CD4-positive, alpha-beta T cell treated with Interleukin-2 at 100 ng/mL for 4 hours (primary cell): ENCODE measurements around the gene CALR.
"Not testable (repeated sequence)": the region's sequence is repeated elsewhere in the genome, so short reads cannot be mapped to it uniquely, and the experiment has no call there.

Source experiments
- DNase-seq: peaks from one replicate; pipeline ENCODE4 v3.0.0-alpha.2; 2020; ENCODE audit warnings: low spot score

Gene CALR

GRCh38 chr19:12937927-12938778 lies at the start of gene CALR:
TSS of gene CALR (plus strand) at chr19:12938609. CDS start at chr19:12938680, 71 bp downstream.
- peak; percentile 100 for DNase-seq

- DNase-seq, result not testable (repeated sequence)
Observed at GRCh38 chr19:12890299-12890786, 48.1 kb upstream of the CALR start.

DNA sequence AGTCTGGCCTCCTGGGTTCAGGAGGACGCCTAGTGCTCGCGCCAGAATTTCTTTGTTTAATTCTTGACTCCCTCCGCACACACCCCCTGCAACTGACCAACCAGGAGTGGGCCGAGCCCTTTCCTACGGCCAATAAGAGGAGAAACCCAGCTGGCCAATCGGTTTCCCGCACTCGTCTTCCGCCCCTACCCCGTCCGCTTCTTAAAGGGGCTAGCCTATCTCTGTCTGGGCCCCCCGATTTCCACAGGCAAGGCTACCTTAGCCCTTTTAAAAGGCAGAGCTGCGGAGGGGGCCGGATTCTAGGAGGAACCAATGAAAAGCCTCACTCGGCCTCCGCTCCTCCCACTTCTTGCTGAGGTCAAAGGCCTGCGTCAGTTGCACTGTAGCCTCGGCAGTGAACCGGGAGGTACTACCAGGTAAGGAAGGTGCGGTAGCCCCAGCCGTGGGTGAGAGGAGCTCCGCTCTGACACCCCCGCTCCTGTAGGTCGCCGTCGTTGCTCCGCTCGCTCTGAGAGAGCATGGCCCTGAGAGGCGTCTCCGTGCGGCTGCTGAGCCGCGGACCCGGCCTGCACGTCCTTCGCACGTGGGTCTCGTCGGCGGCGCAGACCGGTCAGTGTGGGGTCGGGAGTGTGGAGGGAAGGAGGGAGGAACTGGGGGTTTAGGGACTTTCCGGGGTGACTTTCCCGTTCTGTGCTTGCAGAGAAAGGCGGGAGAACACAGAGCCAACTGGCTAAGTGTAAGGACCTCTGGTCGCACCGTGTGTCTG lies 47.4 kb upstream of the CALR start, which contains the start of gene GCDH:
TSS of gene GCDH (plus strand) at position 374 of the 766 bp plus-strand sequence. CDS start at position 519, 145 bp downstream.
- DNase-seq, result peak; percentile 98

DNA sequence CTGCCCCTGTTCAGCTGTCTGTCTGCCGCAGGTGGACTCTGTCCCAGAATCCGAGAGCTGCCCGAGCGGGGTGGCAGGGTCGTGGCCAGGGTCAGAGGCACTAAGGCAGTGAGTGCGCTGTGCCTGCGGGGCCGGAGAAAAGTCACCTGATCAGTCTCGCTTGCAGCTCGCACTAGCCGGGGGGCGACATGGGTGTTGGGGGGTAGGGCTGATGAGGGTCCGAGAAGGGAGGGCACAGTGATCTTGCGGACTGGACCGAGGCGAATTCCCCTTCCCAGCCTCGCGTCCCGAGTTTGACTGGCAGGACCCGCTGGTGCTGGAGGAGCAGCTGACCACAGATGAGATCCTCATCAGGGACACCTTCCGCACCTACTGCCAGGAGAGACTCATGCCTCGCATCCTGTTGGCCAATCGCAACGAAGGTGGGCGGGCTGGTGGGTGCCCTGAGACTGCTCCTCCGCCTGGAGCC lies 46.8 kb upstream of the CALR start:
- no peak for DNase-seq

DNA sequence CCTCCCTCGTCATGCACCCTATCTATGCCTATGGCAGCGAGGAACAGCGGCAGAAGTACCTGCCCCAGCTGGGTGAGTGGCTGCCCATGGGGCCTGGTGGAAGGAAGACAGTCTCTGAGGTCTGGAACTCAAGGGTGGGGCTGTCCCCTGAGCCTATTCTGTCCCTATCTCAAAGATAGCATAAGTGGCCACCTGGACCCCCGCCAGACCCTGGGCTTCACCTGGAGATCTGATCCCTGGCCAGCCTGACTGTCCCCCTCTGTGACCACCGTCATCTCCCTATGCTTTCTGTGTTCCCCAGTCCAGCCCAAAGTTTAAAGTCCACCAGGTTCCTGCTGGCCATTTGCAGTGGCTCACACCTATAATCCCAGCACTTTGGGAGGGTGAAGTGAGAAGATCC lies 44.8 kb upstream of the CALR start:
- DNase-seq, result no peak

GRCh38 chr19:12896460-12896859 lies 41.9 kb upstream of the CALR start:
- no peak for DNase-seq

DNA sequence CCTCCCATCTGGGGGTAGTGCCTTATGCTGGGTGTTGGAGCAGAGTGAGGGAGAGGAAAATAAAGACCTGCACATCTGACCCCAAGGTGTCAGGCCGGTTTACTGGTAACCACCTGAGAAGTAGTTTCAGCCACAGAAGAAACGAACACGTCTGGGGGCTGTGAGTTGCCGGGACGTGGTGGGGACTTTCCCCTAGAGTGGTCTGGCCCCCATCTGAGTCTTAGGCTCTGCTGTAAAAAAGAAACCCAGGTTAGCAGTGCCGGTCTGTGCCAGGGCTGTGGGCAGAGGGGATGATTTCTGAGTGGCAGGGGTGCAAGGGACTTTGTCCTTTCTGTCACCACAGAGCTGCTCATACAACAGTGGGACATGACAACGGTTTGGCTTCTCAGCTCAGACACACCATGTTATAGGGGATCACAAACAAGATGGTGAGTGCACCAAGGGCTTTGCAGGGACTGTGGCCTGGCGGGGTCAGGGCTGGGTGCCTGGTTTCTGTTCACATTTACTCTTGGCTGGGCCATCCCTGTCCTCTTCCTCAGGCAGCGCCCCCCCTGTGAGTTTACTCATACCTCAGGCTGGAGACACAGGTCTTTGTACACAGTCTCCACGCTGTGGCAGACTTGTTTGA lies 38.4 kb upstream of the CALR start:
- DNase-seq, result no peak

DNA sequence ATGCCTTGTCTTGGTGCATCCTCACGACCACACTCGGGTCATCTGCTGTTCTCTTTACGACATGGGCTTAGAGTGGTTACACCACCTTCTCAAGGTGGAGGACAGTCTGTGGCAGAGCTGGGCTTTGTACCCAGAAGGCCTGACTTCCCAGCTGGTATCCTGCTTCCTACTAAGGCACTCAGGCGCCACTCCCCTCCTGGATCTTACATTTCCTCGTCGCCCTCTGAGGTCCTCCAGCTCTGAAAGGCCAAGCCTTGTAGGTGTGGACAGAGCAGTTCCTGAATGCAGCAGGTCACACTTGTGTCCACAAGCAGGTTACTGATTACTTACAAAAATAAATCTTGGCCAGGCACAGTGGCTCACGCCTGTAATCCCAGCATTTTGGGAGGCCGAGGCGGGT lies 31.2 kb upstream of the CALR start:
- no peak for DNase-seq

DNA sequence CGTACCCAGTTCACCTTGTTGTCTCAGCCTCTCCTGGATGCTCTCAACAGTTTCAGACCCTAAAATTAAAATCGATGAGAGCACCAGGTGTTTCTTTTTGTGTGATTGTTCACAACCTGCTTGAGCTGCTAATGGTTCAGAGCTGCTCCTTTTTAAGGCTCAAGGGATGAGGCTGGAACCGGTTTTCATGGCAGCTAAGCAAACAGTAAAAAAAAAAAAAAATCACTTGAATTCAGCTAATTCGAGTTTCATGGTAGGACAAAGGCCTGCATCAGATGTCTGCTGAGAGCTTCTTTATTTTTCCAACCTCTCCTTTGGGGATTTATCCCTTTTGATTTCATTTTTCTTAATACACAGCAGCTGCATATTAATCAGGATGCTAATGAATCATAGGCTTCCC lies 25.8 kb upstream of the CALR start:
- DNase-seq, result no peak

DNA sequence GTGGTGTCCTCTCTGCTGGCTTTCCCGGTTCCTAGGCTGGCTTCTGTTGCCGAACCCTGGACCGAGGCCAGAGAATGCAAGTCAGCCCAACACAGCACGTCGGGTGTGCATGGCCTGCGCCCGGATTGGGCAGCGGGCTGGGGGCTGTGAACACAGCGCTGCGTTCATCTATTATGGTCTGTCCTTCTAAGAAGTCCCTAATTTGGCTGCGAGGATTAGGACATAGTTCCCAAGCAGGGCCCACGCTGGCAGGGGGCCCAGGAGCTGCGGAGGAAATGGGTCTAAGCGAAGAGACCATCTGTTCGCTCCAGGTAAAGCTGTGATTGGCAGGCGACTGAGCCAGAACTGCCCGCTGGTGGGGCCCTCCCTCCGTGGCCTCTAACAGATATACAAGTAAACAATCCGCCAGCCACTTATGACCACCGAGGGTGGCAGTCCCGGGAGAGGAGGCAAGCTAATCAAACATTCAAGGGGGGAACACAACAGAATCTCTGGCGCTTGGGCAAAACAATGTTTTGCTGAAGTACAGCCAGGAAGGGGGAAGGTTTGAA lies 25.3 kb upstream of the CALR start:
- no peak for DNase-seq

- peak; percentile 66 for DNase-seq
Observed at GRCh38 chr19:12913851-12914690, 24.3 kb upstream of the CALR start.

GRCh38 chr19:12915860-12916259 lies 22.5 kb upstream of the CALR start:
- not testable (repeated sequence) for DNase-seq

DNA sequence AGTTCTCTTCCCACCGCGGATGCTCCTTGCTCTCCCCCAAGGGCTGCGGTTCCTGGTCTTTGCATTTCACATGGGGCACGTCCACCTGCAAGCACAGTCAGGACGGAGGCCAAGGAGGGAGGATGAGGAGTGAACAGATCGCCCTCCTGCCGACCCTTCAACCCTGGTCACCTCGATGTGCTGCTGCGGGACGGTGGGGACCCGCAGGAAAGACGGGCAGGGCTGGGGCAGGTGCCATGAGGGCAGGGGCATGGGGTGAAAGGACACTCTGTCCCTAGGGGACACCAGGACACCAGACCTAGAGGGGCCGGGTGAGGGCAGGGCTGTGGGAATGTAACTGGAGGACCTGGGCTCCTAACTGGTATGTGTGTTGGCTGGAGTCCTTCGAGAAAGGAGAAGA lies 20.2 kb upstream of the CALR start:
- no peak for DNase-seq

- no peak for DNase-seq
Observed at GRCh38 chr19:12921047-12921446, 17.4 kb upstream of the CALR start.

DNA sequence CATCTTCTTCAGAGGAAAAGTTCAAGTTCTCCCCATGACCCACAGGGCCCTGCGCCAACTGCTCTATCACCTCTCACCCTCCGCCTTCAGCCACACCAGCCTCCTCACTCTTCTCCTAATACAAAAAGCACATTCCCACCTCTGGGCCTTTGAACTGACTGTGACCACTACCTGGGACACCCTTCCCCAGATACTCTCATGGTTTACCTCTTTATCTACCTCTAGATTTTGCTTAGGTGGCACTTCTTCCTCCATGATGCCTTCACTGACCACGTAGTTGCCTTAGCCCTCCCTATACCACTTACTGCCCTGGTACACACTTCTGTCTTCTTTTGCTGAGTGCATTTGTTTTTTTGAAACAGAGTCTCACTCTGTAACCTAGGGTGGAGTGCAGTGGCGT lies 15.4 kb upstream of the CALR start:
- no peak for DNase-seq

DNA sequence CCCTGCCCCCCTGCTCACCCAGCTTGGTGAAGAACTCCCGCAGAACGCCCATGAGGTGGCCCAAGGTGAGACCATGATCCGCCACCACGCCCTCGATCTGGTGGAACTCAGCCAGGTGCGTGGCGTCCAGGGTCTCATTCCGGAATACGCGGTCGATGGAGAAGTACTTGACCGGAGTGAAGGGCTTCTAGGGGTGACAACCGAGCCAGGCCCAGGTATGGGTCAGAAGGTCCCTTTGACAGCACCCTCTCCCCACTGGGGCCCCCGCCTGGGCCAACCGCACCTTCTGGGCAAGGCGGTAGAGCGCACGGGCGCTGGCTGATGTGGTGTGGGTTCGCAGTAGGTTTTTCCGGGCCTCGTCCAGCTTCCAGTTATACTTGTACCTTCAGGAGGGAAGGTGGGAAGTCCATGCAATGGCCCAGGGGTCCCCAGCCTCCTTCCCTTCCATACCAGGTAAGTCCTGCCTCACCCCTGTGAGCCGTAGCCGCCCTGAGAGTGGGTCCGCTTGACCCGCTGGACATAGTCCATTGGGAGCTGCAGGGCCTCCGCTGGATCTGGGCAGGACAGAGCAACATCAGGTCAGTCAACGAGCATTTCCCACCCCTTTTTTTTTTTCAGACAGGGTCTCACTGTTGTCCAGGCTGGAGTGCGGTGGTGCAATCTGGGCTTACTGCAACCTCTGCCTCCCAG lies 13.6 kb upstream of the CALR start:
- no peak for DNase-seq

DNA sequence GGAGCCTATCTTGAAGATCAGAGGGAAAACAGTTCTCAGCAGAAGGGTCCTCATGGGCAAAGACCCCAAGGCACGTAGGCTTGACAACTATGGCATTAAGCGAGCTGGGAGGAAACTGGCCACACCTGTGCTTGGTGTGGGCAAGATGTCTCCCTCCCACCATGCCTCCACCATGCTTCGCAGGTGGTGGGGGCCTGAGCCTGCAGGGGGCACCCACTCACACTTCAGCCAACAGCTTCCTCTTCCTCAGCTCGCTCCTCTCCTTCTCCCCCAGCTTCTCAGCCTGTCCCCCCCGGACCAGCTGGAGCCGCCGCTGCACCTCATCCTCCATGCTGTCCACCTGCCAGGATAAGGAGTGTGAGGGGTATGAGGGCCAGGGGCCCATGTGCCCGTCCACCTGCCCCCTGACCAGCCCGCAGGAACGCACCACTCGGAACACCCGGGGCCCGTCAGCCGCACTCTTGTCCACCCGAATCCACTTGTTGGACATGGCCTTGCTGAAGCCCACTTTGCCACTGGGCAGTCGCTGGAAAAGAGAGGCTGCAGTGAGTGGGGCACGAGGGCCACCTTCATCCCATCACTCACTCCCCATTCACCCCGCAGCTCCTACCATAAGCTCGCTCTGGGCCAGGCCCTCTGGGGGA lies 8.3 kb upstream of the CALR start:
- no peak for DNase-seq

DNA sequence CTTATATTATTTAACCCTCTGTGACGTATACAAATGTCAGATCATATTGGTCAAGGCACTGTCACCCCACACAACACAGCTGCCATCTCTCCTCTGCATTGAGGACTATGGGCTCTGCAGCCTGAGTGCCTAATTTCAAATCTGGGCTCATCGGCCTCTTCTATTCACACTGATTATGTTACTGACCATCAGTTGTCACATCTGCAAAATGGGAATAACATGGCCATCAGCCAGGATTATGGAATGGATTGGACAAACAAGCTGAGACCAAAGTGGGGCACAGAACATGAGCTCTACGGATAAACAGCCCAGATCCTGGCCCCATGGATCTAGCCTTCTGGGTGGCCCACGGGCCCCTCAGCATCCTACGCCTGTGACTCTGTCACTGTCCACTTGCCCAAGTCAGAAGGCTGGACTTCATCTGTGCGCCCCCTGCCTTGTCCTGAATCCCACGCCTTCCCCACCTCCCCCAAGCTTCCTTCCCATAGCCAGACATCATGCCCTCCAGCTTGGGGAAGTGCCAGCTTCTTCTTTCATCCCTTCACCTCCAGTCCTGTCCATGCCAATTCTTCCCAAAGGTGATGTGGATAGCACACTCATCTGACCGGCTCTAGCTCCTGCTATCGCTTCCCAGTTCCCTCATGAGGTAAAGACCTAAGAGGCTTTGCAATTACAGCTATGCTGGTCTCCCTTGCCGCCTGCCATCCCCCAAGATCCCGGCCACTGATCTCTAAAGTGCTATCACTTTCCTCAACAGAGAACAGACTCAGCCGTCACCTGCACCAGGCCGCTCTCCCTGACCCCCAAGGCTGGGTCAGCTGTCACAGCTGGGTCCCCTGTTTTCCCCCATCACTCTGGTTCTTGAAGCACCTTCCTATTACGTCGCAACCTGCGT lies 5.8 kb upstream of the CALR start:
- no peak for DNase-seq
